Ovary (tissue), 9 donors: ENCODE data around the gene VPS25. TPM values are rescaled to one million over a fixed set of nuclear protein-coding genes. Genes with fewer than 3 reads are reported as not detected.

ENCODE experiments used
- DNase-seq, 5 donors: peaks; one replicate each; pipeline ENCODE4 v3.0.0-alpha.2; 2019 to 2020
- H3K27ac ChIP-seq, 2 donors: fragments of 200-600 bp; one replicate each; pipeline versions ENCODE4 v1.5.1 to v1.8.0; 2019 to 2022
- H3K27me3 ChIP-seq: fragments of 200-600 bp; one replicate; pipeline ENCODE4 v1.8.0; 2022
- H3K36me3 ChIP-seq: fragments of 200-600 bp; sonication (generic); one replicate; pipeline ENCODE4 v1.5.1; 2019
- H3K4me1 ChIP-seq: one replicate; pipeline ENCODE4 v1.8.1; 2013; ENCODE audit warnings: mild to moderate bottlenecking, moderate library complexity; ENCODE audit not compliant: insufficient read depth
- H3K4me3 ChIP-seq: fragments of 200-600 bp; sonication (generic); one replicate; pipeline ENCODE4 v1.5.1; 2017
- H3K9me3 ChIP-seq, 2 donors: fragments of 200-600 bp in 1 of 2; sonication (generic) in 1 of 2; one replicate each; pipeline versions ENCODE4 v1.5.1 to v1.8.1; 2013 to 2019; ENCODE audit warnings: mild to moderate bottlenecking in 1 of 2, moderate library complexity in 1 of 2
- CTCF ChIP-seq, 3 donors: fragments of 450-650 bp in 2 of 3; fragments of 200-600 bp in 1 of 3; IDR thresholded peaks; one replicate each; pipeline versions ENCODE4 v1.5.1 to v1.8.0; 2016 to 2022; ENCODE audit warnings: antibody characterized with exemption in 3 of 3, mild to moderate bottlenecking in 1 of 3
- EP300 ChIP-seq: sonication (generic); formaldehyde crosslinking; IDR thresholded peaks from one replicate; pipeline ENCODE4 v1.6.1; 2017; ENCODE audit warnings: antibody characterized with exemption
- POLR2A ChIP-seq: fragments of 450-650 bp; IDR thresholded peaks from one replicate; pipeline ENCODE4 v1.6.1; 2017; ENCODE audit warnings: antibody characterized with exemption, mild to moderate bottlenecking, moderate library complexity
- WGBS, 3 donors: extraction: QIAGEN DNeasy Blood & Tissue Kit in 1 of 3; methylation state at CpG; one replicate each; pipeline versions ENCODE4 v1.1.5 to v1.1.7; 2013 to 2017; 5-methylcytosine and 5-hydroxymethylcytosine counted together
- intact Hi-C, 4 donors: fragments of 100-400 bp; cut with DNase I; formaldehyde crosslinking; loops; one replicate each; pipeline versions ENCODE4 v1.11.0 to v1.15.1; 2022 to 2023
- polyA plus RNA-seq, 2 donors: library from polyadenylated mRNA; stranded (reverse); fragments of 200-250 nt in 1 of 2; fragments of 350-450 nt in 1 of 2; fragmentation: Illumina TruSeq in 1 of 2; extraction: RNeasy Lipid Tissue Mini Kit (QIAGEN cat#74804) in 1 of 2; gene quantifications; one replicate each; pipeline ENCODE4 v1.2.3, GENCODE V29; 2013 to 2014
- total RNA-seq, 7 donors: library from RNA; depleted of rRNA in 2 of 7; stranded (reverse); fragments of >200 nt in 2 of 7; fragmentation: NEBNext Ultra II Directional in 3 of 7; extraction: Animal tissue kit (Norgen Biotek cat#: 25700) in 3 of 7; gene quantifications; one replicate each; pipeline versions ENCODE4 v1.1.0 to v1.2.4, GENCODE V29; 2016 to 2023
- donor health status: DM: no; HTN: no; CAD: no; lungs with moderate emphysema.
- donor health status: DM: no; HTN: no; CAD: no.
- donor health status: Bipolar disorder and iron deficiency.
- donor health status: DM: yes; HTN: yes; CAD: no.
- donor health status: DM: no; HTN: no; CAD: no.
- donor health status: DM: yes; HTN: yes; CAD: no.

Gene VPS25
- total and polyA plus RNA-seq, 9 donors: 33.7 to 56.5 (median 36.5) TPM

- Histone ChIP-seq H3K27me3 (no peaks in the 10 kb centered on the region), H3K4me3 (peak within 1 kb of the TSS; percentile 21), H3K4me1 (peaks cover 4% of the 10 kb centered on the region), H3K27ac (peak within 1 kb of the TSS; percentile 20 to 45), H3K36me3 (no peaks in the 10 kb centered on the region), H3K9me3 (no peaks in the 10 kb centered on the region)
- WGBS, 3 donors: 2 to 5% (median 3%) methylated on average over 47 to 65 of the region's 65 CpGs
- no peak for TF ChIP-seq CTCF (IDR thresholded peaks at IDR 0.05)
- TF ChIP-seq POLR2A: no peak
- TF ChIP-seq EP300: no peak
- peak in 3 of 5 donors; percentile 35 to 60 (median 59) for DNase-seq
- intact Hi-C loops: loop anchor here in 1 of 4 donors (10.0 kb wide), 1 partner anchor 75 kb away; no protein-coding TSS in a partner anchor
These were observed 6.9 kb downstream of the VPS25 start, which contains the start of gene WNK4 for GRCh38 chr17:42779936-42780850. Gene WNK4, plus strand, starts transcription at chr17:42780610. Its CDS starts 89 bp downstream, at chr17:42780699.

- Histone ChIP-seq H3K4me3 (peak overlapping the region; percentile 21), H3K4me1 (peaks cover 4% of the 10 kb centered on the region), H3K27me3 (no peaks in the 10 kb centered on the region), H3K27ac (peak overlapping the region in 1 of 2 donors; percentile 20), H3K36me3 (no peaks in the 10 kb centered on the region), H3K9me3 (no peaks in the 10 kb centered on the region)
- peak in 2 of 5 donors; percentile 19 to 42 for DNase-seq
- intact Hi-C loops: no loop called here
- WGBS, 3 donors: 4 to 8% (median 5%) methylated on average over 30 to 39 of the region's 39 CpGs
- no peak for TF ChIP-seq POLR2A
- no peak for TF ChIP-seq CTCF (IDR thresholded peaks at IDR 0.05)
- TF ChIP-seq EP300: no peak
These were observed 7.8 kb downstream of the VPS25 start for GRCh38 chr17:42780851-42781638.

- intact Hi-C loops: no loop called here
- WGBS, 3 donors: 29 to 58% (median 34%) methylated on average over 10 of the region's 10 CpGs
- peak in 1 of 5 donors; percentile 17 for DNase-seq
- TF ChIP-seq CTCF (IDR thresholded peaks at IDR 0.05) (no peak), POLR2A (no peak), EP300 (no peak)
- Histone ChIP-seq H3K36me3 (no peaks in the 10 kb centered on the region), H3K27me3 (no peaks in the 10 kb centered on the region), H3K4me1 (peaks cover 4% of the 10 kb centered on the region), H3K9me3 (no peaks in the 10 kb centered on the region), H3K4me3 (no peak overlapping the region), H3K27ac (no peak overlapping the region)
These were observed 8.5 kb downstream of the VPS25 start for GRCh38 chr17:42781639-42782165.
